Upper lobe of left lung (tissue), 4 donors: ENCODE results near the gene BNC2.

Source experiments
- CTCF ChIP-seq, 6 experiments: fragments of 450-650 bp in 4 of 6; fragments of 200-600 bp in 2 of 6; sonication (generic) in 2 of 6; IDR thresholded peaks; one replicate each; pipeline ENCODE4 v1.5.1; 2016 to 2019; ENCODE audit warnings: antibody characterized with exemption in 6 of 6
- EP300 ChIP-seq, 4 donors: sonication (generic); formaldehyde crosslinking; IDR thresholded peaks; one replicate each; pipeline ENCODE4 v1.5.1; 2017; ENCODE audit warnings: antibody characterized with exemption in 4 of 4, control low read depth in 2 of 4
- POLR2A ChIP-seq, 4 donors: fragments of 450-650 bp; IDR thresholded peaks; one replicate each; pipeline ENCODE4 v1.5.1; 2016 to 2017; ENCODE audit warnings: antibody characterized with exemption in 4 of 4, mild to moderate bottlenecking in 2 of 4
- POLR2AphosphoS5 ChIP-seq, 2 donors: sonication (generic); formaldehyde crosslinking; IDR thresholded peaks; one replicate each; pipeline ENCODE4 v1.5.1; 2017; ENCODE audit warnings: antibody characterized with exemption in 2 of 2

DNA sequence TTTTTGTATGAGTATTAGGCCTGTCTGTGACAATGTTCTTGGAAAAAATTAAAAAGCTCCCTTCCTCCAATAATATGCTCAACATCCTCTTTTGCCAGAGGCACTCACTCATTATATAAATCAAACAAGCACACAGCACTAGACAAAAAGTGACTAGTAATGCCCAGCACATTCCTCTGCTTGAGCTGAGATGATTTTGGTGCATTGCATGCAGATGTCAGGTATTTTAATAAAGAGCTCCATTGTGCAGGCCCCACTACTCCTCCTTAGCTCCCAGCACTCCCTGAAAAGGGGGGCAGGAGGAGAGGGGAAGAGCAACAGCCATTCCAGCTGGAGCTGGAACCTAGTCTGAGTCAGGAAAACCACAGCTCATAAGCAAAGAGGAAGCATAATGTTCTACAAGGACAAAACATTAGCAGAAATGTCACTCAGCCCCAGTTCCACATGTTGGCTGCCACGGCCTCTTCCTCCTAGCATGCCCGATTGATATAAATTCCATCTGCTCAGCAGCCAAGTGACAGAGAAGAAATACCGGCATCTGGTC, 348.5 kb downstream of the BNC2 start:
- TF ChIP-seq CTCF (IDR thresholded peaks at IDR 0.05) (no peak), POLR2A (IDR thresholded peaks at IDR 0.05) (no peak), POLR2AphosphoS5 (IDR thresholded peaks at IDR 0.05) (peak in 1 of 2 donors; percentile 49), EP300 (IDR thresholded peaks at IDR 0.05) (no peak)
